Endodermal cell (in vitro differentiated cells): ENCODE measurements around the gene CARHSP1. TPM values are rescaled to one million over a fixed set of nuclear protein-coding genes. Genes with fewer than 3 reads are reported as not detected.

Source experiments
- DNase-seq: peaks from one replicate; pipeline ENCODE4 v3.0.0-alpha.2; 2017
- H3K27ac ChIP-seq: 2 replicates; pipeline ENCODE4 v1.5.1; 2013; ENCODE audit warnings: mild to moderate bottlenecking, low read depth, low read length, moderate library complexity
- H3K27me3 ChIP-seq: 2 replicates; pipeline ENCODE4 v1.6.1; 2013; ENCODE audit warnings: mild to moderate bottlenecking, low read length, moderate library complexity; ENCODE audit not compliant: insufficient read depth, control insufficient read depth, poor library complexity, severe bottlenecking
- H3K36me3 ChIP-seq: 2 replicates; pipeline ENCODE4 v1.7.0; 2013; ENCODE audit warnings: mild to moderate bottlenecking, low read length, moderate library complexity; ENCODE audit not compliant: control insufficient read depth, insufficient read depth
- H3K4me1 ChIP-seq: one replicate; pipeline ENCODE4 v1.7.0; 2013; ENCODE audit warnings: low read length; ENCODE audit not compliant: control insufficient read depth, insufficient read depth
- H3K4me3 ChIP-seq: 2 replicates; pipeline ENCODE4 v1.5.1; 2013; ENCODE audit warnings: mild to moderate bottlenecking, low read length, moderate library complexity
- H3K9ac ChIP-seq: 2 replicates; pipeline ENCODE4 v1.6.1; 2013; ENCODE audit warnings: mild to moderate bottlenecking, low read length, moderate library complexity; ENCODE audit not compliant: poor library complexity, severe bottlenecking; ENCODE audit errors: extremely low read depth
- H3K9me3 ChIP-seq: 2 replicates; pipeline ENCODE4 v1.6.1; 2013; ENCODE audit warnings: mild to moderate bottlenecking, low read length, moderate library complexity; ENCODE audit not compliant: control insufficient read depth
- H3K27ac Mint-ChIP-seq: 2 replicates; pipeline ENCODE4 v1.8.0; 2020; ENCODE audit warnings: mixed read lengths
- H3K27me3 Mint-ChIP-seq: 2 replicates; pipeline ENCODE4 v1.8.0; 2021; ENCODE audit warnings: mild to moderate bottlenecking, mixed read lengths; ENCODE audit not compliant: insufficient read depth
- H3K36me3 Mint-ChIP-seq: 2 replicates; pipeline ENCODE4 v1.8.0; 2020; ENCODE audit warnings: low read depth, mixed read lengths
- H3K4me1 Mint-ChIP-seq: 2 replicates; pipeline ENCODE4 v1.8.0; 2020; ENCODE audit warnings: mixed read lengths
- H3K4me3 Mint-ChIP-seq: 2 replicates; pipeline ENCODE4 v1.8.0; 2020; ENCODE audit warnings: mild to moderate bottlenecking, moderate library complexity, mixed read lengths
- H3K9me3 Mint-ChIP-seq: 2 replicates; pipeline ENCODE4 v1.8.0; 2020; ENCODE audit warnings: mild to moderate bottlenecking, mixed read lengths
- CTCF ChIP-seq: fragments of 200-600 bp; sonication (generic); conservative IDR thresholded peaks from 2 replicates; pipeline ENCODE4 v1.5.0; 2021; ENCODE audit warnings: antibody characterized with exemption, mild to moderate bottlenecking
- WGBS, 2 experiments: methylation state at CpG; one replicate each; pipeline versions ENCODE4 v1.1.5 to v1.1.7; 2013; ENCODE audit warnings: missing lambda C conversion rate in 2 of 2, mixed read lengths in 1 of 2; ENCODE audit not compliant: insufficient coverage in 1 of 2, insufficient read length in 1 of 2; 5-methylcytosine and 5-hydroxymethylcytosine counted together
- total RNA-seq, 2 donors: library from RNA; stranded (reverse); fragmentation: NEBNext Ultra II Directional in 1 of 2; extraction: Animal tissue kit (Norgen Biotek cat#: 25700) in 1 of 2; gene quantifications; 2 replicates in 1 of 2; 3 replicates in 1 of 2; pipeline ENCODE4 v1.2.1, GENCODE V29; 2021

CARHSP1 gene
- total RNA-seq, 2 donors from 2014 or later: 233 to 275 TPM

GRCh38 chr16:8867932-8868415 lies 832 bp downstream of the CARHSP1 start:
- no peak for TF ChIP-seq CTCF
- Histone ChIP-seq H3K27ac (peak overlapping the region; percentile 95), H3K9me3 (no peaks in the 10 kb centered on the region), H3K27me3 (no peaks in the 10 kb centered on the region), H3K9ac (peak overlapping the region; percentile 90), H3K4me1 (peaks cover 26% of the 10 kb centered on the region), H3K36me3 (peaks cover 28% of the 10 kb centered on the region), H3K4me3 (peak overlapping the region; percentile 89)
- Mint-ChIP-seq H3K36me3 (peaks cover 7% of the 10 kb centered on the region), H3K9me3 (no peaks in the 10 kb centered on the region), H3K4me1 (peaks cover 35% of the 10 kb centered on the region), H3K27me3 (peaks cover 3% of the 10 kb centered on the region), H3K27ac (peak overlapping the region; percentile 95), H3K4me3 (peak overlapping the region; percentile 88)
- DNase-seq: no peak
- 0 to 1% methylated on average over 3 to 16 of the region's 16 CpGs for WGBS, 2 experiments

- Mint-ChIP-seq H3K9me3 (no peaks in the 10 kb centered on the region), H3K27me3 (peaks cover 3% of the 10 kb centered on the region), H3K36me3 (peaks cover 11% of the 10 kb centered on the region), H3K4me3 (peak overlapping the region; percentile 88), H3K4me1 (peaks cover 40% of the 10 kb centered on the region), H3K27ac (peak overlapping the region; percentile 95)
- H3K4me1 ChIP-seq: peaks cover 26% of the 10 kb centered on the region
- H3K4me3 ChIP-seq: peak overlapping the region; percentile 89
- DNase-seq: peak; percentile 76
- H3K27ac ChIP-seq: peak overlapping the region; percentile 95
- no peaks in the 10 kb centered on the region for H3K27me3 ChIP-seq
- WGBS, 2 experiments: 0 to 1% methylated on average over 15 to 35 of the region's 35 CpGs
- no peaks in the 10 kb centered on the region for H3K9me3 ChIP-seq
- peaks cover 30% of the 10 kb centered on the region for H3K36me3 ChIP-seq
- H3K9ac ChIP-seq: peak overlapping the region; percentile 90
- no peak for TF ChIP-seq CTCF
These were observed 1.4 kb downstream of the CARHSP1 start for GRCh38 chr16:8867216-8867931.

- Mint-ChIP-seq H3K9me3 (no peaks in the 10 kb centered on the region), H3K4me1 (peaks cover 40% of the 10 kb centered on the region), H3K36me3 (peaks cover 14% of the 10 kb centered on the region), H3K27me3 (peaks cover 3% of the 10 kb centered on the region), H3K4me3 (peak overlapping the region; percentile 88), H3K27ac (peak overlapping the region; percentile 95)
- no peak for DNase-seq
- Histone ChIP-seq H3K4me3 (peak overlapping the region; percentile 89), H3K27me3 (no peaks in the 10 kb centered on the region), H3K4me1 (peaks cover 26% of the 10 kb centered on the region), H3K9ac (peak overlapping the region; percentile 90), H3K36me3 (peaks cover 34% of the 10 kb centered on the region), H3K27ac (peak overlapping the region; percentile 95), H3K9me3 (no peaks in the 10 kb centered on the region)
- 2% methylated on average over 7 to 16 of the region's 16 CpGs for WGBS, 2 experiments
- no peak for TF ChIP-seq CTCF
These were observed 2.0 kb downstream of the CARHSP1 start for GRCh38 chr16:8866884-8867215.
